GM12874 (cell line): Measurements from ENCODE around the gene CD7.

Source experiments
- TF ChIP-seq, protein P1 (sequence below): IDR thresholded peaks from 2 replicates; pipeline ENCODE4 v1.5.1; 2011; ENCODE audit warnings: low read depth, mild to moderate bottlenecking, control low read depth, low read length, moderate library complexity; ENCODE audit not compliant: insufficient read depth

Gene CD7

DNA sequence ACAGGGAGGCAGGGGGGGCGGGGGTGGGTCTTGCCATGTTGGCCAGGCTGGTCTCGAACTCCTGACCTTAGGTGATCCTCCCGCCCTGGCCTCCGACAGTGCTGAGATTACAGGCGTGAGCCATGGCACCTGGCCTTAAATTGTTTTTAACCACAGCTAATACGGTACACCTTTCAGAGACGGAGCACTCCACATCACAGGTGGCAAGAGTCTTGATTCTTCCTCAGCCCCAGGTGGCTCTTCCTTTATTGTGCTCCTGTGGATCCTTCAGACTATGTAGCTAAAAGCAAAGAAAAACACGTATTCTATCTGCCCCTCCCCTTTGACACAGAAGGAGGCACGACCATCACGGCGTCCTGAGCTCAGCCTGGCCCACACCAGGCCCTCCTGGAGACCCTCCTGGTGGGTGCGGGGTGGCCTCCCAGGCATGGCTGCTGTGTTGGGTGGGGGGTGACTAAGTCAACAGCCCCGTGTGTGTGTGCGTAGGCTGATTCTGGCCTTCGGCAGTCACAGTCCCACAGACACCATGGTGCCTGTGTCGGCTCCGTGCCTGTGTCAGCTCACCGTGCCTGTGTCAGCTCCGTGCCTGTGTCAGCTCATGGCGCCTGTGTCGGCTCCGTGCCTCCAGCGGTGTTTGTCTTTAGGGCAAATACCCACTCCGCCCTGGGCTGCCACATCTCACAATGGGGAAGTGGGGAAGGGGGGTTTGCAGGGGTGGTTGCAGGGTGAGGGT lies 26.9 kb upstream of the CD7 start:
- TF ChIP-seq, protein P1, sequence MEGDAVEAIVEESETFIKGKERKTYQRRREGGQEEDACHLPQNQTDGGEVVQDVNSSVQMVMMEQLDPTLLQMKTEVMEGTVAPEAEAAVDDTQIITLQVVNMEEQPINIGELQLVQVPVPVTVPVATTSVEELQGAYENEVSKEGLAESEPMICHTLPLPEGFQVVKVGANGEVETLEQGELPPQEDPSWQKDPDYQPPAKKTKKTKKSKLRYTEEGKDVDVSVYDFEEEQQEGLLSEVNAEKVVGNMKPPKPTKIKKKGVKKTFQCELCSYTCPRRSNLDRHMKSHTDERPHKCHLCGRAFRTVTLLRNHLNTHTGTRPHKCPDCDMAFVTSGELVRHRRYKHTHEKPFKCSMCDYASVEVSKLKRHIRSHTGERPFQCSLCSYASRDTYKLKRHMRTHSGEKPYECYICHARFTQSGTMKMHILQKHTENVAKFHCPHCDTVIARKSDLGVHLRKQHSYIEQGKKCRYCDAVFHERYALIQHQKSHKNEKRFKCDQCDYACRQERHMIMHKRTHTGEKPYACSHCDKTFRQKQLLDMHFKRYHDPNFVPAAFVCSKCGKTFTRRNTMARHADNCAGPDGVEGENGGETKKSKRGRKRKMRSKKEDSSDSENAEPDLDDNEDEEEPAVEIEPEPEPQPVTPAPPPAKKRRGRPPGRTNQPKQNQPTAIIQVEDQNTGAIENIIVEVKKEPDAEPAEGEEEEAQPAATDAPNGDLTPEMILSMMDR, result no peak

GRCh38 chr17:82343560-82343959 lies 26.2 kb upstream of the CD7 start:
- TF ChIP-seq, protein P1, result no peak

DNA sequence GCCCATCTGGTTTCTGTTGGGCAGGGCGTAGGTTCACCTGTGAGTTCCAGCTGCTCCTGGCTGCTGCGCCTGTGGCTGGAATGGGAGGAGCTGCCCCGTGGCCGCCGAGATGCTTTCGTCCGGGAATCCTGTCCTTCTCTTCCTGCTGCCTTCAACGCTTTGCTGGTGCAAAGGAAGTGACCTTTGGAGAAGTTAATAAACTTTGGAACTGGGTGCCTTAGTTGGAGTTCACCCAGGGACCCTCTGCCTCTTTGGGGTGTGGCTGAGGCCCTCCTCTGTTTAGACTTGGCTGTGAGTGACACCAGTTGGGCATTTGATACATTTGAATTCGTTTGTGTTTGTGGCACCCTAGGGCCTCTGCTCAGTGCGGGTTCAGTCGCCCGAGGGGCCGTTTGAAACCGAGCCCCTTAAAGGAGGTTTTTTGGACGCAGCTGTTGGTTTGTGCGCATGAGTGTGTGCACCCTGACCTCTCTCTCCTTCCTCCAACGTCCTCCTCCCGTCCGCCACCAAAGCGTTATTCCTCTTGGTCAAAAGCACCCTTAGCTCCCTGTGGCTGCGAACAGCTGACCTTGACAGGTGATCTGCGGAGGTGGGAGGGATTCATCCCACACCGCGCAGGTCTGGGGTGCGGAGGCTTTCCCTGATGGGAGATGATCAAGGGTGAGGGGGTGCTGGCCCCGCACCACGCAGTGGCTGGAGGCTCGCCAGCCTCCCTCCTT lies 25.1 kb upstream of the CD7 start:
- TF ChIP-seq, protein P1, result no peak

DNA sequence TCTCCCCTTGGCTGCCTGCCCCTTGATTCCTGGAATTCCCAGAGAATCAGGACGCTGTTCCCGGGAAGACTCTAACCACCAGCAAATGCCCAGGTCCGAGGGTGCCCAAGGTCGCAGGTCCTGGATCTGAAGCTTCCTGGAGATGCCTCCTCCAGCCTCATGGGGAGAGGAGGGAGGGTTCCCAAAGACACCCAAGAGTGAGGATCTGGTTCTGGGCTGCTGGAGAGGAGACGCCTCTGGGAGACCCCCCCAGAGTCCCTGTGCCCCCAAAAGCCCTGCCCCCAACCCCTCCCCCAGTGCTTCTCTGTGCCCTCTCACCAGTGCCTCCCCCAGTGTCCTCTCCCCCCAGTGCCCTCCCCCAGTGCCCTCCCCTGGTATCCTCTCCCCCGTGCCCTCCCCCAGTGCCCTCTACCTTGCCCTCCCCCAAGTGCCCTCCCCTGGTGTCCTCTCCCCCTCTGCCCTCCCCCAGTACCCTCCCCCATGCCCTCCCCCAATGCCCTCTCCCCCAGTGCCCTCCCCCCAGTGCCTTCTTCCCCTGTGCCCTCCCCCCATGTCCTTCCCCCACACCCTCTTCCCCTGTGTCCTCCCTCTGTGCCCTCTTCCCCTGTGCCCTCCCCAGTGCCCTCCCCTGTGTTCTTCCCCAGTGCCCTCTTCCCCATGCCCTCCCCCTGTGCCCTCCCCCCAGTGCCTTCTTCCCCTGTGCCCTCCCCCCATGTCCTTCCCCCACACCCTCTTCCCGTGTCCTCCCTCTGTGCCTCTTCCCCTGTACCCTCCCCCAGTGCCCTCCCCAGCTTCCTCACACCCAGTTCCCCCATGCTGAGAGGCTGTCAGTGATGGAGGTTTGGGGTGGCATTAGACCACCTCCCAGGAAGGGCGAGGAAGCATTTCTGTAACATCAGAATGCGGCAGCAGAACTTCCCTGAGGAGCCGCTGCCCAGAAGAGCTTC lies 22.5 kb upstream of the CD7 start:
- TF ChIP-seq, protein P1, result no peak

DNA sequence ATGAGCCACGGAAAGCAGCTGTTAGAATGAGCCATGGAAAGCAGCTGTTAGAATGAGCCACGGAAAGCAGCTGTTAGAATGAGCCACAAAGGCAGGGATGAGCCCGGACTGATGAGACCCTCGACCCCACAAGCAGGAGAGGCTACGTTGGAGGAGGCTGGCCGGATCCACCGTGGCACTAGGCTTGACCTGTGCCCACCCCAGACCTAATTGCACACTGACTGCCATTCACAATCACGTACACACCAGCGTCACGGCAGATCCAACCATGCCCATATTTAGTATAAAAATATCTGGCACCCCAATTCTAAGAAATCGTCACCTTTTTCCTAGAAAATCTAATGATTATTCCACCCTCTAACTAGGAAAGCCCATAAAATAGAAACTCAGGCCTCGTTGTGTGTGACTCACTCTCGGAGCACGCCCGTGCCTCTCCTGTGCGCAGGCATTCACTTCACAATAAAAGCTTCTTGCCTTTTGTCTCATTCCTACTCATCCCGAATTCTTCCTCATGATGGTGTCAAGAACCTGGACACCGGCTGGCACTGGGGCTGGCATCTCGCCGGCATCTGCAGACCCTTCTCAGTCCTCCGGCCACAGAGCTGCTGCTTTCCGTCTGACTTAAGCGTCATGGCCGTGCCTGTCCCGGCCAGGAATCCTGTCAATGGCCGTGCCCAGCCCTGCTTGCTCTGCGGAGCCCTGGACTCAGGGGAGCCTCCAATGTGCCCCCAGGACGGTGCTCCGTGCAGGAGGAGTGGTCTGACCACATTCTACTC lies 21.6 kb upstream of the CD7 start:
- TF ChIP-seq, protein P1, result no peak

DNA sequence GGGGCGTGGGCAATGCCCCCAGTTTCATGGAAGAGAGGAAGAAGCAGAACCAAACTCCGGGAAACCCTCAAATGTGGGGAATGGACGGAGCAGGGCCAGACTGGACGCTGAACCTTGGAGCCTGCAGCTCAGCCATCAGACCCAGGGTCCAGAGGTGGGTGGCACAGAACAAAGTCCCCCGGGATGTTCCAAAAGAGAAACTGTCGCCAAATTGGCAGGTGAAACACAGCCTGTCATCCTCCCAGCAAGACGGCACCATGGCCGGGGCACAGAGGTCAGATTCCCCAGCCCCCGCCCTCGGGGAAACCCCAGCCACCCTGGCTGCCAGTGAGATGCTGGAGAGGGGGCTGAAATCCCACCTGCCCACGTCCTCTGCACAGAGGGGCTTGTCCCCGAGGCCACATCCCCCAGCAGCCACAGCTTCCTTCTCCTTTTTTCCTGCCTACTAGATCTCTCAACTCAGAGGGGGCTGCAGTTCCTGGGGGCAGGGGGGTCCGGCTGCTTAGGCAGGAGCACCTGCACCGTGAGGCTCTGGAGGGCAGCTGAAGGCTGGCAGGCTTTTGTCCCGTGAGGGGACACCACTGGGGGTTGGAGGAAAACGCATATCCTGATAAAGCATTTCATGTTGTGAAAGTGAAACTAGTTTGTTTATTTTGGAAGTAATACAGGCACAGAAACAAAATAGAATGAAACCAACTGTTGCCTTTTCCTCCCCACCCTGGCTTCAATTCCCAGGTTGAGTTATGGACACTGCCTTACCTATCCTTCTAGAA lies 17.4 kb upstream of the CD7 start:
- TF ChIP-seq, protein P1, result no peak
